Epidermal melanocyte (primary cell): ENCODE measurements around the gene NOP53.
A peak's percentile ranks its signal among the peaks of the same experiment; 100 is the strongest.
"Not testable (repeated sequence)": the region's sequence is repeated elsewhere in the genome, so short reads cannot be mapped to it uniquely, and the experiment has no call there.

ENCODE experiments used
- DNase-seq: peaks from one replicate; pipeline ENCODE4 v3.0.0; 2011; ENCODE audit warnings: low spot score; ENCODE audit not compliant: insufficient read length

Gene NOP53

DNA sequence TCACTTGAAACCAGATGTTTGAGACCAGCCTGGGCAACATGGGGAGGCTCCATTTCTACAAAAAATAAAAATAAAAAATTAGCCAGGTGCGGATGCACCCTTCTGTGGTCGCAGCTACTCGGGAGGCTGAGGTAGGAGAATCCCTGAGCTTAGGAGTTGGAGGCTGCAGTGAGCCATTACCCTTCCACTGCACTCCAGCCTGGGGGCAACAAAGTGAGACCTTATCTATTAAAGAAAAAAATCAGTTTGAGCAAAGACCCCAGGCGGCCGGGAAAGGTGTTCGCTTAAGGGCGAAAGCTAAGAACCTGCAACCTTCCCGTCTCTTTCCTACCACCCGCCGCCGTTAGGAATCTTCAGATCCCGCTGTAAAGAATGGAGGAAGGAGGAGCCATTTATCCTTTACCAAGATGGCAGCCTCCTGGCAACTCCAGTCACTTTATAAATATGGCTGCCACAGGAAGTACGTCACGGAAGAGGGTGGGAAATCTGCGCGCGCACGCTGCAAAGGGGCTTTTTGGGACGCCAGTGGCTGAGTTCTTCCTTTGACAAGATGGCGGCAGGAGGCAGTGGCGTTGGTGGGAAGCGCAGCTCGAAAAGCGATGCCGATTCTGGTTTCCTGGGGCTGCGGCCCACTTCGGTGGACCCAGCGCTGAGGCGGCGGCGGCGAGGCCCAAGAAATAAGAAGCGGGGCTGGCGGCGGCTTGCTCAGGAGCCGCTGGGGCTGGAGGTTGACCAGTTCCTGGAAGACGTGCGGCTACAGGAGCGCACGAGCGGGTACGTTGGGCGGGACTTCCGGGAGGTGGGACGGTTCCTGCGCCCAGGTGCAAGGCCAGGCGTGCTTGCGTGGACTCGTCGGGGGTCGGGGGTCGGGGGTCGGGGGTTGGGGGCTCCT is at the start of gene NOP53:
TSS of gene NOP53 (plus strand) at position 537 of the 892 bp plus-strand sequence. CDS start at position 551, 14 bp downstream.
- DNase-seq, result peak; percentile 99

DNA sequence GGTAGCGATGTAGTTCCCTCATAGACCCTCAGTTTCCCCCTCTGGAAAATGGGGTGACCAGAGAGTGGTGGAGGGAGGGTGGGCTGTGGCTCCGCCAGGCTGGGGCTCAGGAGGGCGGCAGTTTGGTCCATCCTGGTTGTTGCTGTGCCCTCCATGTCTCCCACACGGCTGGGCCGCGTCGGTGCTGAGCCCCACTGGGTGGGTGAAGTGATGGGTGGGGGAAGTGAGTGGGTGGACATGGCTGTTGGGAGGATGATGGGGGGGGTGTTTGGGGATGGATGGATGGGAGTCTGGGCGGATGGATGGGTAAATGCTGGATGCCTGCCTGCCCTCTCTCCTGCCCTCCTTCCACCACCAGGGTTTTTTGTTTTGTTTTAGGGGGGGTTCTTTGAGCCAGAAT is 48.7 kb upstream of the NOP53 start:
- DNase-seq, result no peak

DNA sequence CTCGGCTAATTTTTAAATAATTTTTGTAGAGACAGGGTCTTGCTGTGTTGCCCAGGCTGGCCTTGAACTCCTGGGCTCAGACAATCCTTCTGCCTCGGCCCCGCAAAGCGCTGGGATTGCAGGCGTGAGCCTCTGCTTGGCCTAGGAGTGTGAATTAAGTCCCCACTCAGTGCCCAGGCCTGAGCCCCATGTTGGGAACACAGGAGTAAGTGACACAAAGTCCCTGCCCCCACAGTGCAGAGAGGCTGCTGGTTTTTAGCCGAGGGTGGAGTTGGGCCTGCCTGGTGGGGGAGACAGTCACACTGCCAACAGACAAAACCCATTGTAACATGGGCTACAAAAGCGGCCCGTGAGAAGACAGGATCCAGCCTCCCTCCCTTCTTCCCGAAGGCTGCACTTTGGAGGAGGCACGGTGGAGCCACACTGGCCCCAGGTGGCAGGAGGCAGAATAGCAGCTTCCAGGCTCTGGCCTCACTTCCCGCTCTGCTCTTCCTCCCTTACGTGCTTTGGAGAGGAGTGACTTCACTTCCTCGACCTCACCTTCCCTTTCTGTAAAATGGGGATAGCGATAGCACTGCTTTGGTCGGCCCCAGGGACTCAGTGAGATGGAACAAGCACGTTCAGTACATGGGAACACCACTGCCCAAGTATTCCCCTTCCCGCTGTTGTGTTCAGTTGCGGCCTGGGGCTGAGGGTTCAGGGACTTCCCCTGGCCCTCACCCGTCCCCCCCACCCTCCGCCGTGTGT is 47.3 kb upstream of the NOP53 start:
- peak; percentile 87 for DNase-seq

DNA sequence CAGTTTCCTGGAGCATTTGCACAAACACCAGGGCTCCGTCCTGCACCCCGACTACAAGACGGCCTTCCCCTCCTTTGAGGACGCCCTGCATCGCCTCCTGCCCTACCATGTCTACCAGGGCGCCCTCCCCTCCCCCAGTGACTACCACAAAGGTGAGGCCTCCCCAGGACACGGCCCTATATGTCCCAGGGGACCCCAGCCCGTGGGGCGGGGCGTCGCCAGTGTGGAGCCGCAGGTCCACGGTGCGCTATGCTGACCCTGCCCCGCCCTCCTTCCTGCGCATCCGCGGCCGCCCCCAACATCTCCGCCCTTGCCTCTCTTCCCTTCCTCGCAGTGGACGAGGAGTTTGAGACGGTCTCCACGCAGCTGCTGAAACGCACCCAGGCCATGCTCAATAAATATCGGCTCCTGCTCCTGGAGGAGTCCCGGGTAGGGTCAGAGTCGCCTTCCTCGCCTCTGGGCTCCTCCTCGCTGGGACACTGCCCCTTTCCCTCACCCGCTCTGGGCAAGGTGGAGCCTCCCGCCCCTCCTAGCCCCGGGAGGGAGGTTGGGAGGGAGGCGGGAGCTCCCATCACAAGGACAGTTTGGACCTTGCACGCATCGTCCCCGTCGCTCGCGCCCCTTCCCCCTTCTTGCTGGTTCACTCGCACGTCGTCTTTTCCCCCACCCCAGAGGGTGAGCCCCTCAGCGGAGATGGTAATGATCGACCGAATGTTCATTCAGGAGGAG is 46.6 kb upstream of the NOP53 start:
- no peak for DNase-seq

DNA sequence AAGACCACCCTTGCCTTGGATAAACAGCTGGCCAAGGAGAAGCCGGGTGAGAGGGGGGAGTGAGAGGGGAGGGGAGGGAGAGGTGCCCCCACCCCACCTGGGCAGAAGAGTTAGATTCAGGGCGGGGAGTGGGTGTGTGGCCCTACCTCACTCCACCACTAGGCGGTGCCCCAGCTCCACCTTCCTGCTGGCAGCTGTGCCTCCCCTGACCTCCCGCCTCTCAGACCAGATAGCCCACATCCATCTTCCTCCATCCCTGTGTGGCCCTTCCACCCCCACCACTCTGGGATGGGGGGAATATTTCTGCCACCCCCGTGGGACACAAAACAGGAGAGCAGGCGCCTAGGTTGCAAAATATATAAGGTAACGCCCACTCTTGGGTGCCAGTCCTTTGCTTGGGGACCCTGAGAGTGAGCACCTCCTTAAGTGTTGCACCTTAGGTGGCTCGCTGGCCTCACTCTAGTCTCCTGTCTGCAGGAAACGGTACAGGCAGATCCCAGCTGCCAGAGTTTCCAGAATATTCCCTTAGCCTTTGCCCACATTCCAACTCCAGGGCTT is 45.9 kb upstream of the NOP53 start:
- DNase-seq, result peak; percentile 76

DNA sequence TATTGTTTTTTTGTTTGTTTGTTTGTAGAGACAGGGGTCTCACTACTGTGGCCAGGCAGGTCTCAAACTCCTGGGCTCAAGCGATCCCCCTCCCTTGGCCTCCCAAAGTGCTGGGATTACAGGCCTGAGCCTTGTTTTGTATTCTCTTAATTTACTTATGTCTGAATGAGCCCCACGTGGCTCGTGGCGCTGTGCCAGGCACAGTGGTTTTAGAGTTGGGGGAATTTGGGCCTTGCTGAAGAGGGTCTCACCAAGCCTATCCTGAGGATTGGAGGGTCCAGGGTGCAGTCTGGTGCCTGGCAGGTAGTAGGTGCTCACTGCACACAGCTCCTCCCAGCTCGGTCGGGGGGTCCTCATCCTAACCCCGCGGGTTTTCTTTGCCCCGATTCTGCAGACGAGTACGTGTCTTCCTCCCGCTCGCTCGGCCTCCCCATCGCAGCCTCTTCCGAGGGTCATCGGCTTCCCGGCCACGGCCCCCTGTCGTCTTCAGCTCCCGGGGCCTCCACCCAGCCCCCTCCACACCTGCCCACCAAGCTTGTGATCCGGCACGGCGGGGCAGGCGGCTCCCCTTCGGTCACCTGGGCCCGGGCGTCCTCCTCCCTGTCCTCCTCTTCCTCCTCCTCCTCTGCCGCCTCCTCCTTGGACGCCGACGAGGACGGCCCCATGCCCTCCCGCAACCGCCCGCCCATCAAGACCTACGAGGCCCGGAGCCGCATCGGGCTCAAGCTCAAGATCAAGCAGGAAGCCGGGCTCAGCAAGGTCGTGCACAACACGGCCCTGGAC is 44.2 kb upstream of the NOP53 start:
- DNase-seq, result no peak

DNA sequence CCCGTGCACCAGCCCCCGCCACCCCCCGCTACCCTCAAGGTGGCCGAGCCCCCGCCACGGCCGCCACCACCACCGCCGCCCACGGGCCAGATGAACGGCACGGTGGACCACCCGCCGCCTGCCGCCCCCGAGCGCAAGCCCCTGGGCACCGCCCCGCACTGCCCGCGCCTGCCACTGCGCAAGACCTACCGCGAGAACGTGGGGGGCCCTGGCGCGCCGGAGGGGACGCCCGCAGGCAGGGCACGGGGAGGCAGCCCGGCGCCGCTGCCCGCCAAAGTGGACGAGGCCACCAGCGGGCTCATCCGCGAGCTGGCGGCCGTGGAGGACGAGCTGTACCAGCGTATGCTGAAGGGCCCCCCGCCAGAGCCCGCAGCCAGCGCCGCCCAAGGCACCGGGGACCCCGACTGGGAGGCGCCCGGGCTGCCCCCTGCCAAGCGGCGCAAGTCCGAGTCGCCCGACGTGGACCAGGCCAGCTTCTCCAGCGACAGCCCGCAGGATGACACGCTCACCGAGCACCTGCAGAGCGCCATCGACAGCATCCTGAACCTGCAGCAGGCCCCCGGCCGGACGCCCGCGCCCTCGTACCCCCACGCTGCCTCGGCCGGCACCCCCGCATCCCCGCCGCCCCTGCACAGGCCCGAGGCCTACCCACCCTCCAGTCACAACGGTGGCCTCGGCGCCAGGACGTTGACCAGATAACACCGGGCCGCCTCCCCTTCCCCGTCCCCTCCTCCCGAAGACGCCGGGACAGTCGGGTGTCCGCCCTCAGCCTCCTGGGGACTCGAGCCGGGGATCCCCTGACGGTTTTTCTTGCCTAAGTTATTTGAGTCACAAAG is 43.4 kb upstream of the NOP53 start:
- DNase-seq, result no peak

DNA sequence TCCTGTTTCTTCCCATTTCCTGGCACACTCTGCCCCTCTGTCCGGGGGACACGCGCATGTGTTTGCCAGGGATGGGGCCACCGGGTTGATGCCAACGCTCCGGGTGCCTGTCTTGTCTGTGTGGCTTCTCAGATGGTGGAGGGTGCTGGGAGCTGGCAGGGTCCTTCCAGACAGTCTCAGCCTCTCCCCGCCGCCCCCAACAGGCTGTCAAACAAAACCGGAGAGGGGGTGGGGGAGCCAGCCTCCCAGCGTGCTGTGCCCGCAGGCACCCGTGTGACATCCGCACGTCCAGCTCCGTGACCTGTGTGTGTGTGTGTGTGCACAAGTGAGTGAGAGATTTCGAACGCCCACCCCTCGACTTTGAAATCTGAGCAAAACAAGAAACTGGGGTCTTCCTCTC is 42.7 kb upstream of the NOP53 start:
- no peak for DNase-seq

DNA sequence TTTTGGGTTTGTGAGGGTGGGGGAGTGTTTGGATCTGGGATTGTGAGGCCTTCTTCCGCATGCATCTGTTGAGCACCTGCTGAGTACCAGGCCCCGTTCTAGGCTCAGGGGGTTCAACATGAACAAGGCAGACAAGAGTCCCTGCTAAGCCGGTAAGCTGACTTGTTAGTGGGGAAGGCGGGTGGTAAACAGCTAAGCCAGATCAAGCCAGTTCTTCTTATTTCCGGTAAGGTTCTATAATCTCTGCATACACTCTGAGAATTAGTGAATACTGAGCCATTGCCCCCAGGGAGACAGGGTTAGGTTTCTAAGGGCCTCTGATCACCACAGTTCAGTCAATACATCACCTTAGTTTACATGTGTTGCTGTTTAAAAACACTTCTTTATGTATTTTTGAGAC is 42.0 kb upstream of the NOP53 start:
- no peak for DNase-seq

DNA sequence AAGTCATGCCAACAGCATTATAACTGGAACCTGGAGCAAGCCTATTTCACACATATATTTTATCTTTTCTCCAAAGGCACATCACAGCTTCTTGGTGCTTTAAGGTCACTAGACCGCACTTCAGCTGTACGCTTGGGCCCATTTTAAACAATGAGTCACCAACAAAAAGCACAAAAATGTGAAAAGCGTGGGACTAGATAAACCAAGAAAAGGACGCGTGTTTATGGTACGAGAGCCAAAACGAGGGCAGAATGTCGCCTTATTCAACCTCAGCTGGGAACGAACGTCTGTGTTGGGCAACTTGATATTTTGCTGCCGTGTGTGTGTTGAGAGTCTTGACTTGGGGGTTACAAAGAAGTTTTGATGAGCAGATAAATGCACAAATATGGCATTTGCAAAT is 41.3 kb upstream of the NOP53 start:
- DNase-seq, result no peak

DNA sequence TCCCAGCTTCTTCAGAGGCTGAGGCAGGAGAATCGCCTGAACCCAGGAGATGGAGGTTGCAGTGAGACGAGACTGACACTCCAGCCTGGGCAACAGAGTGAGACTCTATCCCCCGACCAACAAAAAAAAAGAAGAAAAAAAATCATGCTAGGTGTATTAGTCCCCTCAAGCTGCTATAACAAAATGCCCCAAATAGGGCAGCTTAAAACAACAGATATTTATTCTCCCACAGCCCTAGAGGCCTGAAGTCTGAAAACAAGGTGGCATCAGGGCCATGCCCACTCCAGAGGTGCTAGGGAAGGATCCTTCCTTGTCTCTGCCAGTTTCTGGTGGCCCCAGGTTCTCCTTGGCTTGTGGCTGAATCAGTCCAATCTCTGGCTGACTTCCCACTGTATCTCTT is 40.7 kb upstream of the NOP53 start:
- DNase-seq, result no peak

DNA sequence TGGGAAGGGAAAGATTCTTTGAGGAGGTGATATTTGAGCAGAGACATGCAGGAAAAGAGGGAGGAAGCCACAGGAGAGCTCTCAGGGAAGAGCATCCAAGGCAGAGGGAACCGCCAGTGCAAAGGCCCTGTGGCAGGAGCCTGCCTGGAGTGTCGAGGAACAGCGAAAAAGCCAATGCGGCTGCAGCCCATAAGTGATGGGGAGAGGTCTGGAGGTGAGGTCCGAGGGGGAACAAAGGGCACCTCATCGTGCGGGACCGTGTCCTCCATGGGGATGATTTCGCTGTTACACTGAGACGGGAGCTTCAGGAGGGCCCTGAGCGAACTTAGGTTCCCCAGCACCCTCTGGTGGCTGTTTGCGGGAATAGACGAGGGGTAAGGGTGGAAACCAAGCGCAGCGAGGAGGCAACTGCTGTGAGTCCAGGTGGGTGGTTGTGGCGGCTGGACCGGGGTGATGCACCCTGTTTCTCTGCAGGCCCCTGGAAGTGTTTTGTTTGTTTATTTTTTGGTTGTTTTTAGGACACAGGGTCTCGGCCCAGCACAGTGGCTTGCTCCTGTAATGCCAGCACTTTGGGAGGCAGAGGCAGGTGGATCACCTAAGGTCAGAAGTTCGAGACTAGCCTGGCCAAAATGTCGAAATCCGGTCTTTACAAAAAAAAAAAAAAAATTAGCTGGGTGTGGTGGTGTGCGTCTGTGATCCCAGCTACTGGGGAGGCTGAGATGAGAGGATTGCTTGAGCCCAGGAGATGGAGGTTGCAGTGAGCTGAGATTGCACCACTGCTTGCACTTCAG is 38.0 kb upstream of the NOP53 start:
- no peak for DNase-seq

DNA sequence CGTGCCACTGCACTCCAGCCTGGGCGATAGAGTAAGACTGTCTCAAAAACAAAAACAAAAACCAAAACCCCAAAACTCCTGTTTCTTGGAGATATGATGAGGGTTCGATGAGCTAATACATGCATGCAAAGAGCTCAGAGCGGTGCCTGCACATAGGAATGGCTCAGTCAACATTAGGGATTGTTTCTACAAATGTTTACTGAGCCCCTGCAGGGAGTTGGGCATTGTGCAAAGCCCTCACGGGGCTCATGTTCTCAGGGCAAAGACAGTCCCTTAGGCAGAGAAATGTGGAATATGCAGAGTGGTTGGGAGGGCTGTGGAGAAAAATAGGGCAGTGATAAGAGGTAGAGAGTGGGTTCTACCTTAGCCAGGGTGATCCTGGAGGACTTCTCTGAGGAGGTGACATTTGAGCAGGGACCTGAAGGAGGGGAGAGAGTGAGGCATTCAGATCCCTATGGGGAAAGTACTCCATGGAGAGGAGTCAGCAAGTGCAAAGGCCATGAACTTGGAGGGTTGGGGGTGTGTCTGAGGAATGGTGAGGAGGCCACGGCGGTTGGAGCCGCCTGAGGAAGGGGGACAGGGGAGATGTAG is 33.6 kb upstream of the NOP53 start:
- no peak for DNase-seq

DNA sequence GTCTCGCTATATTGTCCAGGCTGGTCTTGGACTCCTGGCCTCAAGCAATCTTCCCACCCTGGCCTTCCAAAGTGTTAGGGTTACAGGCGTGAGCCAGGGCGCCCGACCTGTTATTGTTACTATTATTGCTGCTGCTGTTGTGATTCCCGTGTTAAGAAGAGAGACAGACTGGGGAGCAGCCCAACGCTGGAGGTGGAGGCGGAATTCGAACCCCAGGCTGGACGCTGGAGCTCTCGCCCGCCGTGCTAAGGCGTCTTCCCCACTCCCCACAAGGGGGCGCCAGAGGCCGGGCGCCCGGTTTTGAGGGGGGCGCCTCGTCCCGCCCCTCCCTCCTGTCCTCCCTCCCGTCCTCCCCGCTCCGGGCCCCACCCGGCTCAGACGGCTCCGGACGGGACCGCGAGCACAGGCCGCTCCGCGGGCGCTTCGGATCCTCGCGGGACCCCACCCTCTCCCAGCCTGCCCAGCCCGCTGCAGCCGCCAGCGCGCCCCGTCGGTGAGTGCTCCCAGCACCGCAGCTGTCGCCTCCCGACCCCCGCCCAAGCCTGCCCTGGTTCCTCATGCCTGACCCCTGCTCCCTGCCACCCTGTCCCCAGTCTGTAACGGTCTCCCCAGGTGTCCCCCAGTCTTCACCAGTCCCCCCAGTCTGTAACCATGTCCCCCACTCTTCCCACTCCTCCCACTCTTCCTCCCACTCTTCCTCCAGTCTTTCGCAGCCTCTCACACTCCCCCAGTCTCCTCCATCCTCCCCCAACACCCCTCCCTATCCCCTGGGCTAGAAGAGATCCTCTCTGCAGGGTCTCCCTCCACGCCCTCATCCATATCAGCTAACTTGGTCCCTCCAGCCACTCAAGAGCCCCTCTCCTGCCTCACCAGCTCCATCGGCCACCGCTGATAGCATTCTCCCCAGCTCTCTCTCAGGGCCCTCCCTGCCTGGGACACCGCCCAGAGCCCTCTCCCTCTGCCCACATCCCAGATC is 32.0 kb upstream of the NOP53 start, which contains the start of gene EHD2:
TSS of gene EHD2 (plus strand) at position 377 of the 976 bp plus-strand sequence. CDS start 3,191 bp downstream, outside the sequence.
- DNase-seq, result no peak

DNA sequence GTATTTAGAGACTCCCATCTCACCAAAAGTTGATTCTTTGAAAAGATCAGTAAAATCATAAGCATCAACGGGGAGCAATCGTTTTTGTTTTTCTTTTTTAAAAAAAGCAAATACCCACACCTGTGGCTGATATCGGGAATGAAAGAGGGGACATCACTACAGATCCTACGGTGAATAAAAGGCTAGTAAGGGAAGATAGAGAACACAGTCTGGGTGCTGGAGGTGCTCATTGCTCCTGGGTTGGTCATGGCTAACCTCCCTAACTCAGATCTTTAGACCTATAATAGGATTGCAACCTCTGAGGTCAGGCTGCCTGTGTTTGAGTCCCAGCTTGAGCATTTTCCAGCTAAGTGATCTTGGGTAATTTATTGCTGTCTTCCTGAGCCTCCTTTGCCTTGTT is 31.0 kb upstream of the NOP53 start:
- no peak for DNase-seq

DNA sequence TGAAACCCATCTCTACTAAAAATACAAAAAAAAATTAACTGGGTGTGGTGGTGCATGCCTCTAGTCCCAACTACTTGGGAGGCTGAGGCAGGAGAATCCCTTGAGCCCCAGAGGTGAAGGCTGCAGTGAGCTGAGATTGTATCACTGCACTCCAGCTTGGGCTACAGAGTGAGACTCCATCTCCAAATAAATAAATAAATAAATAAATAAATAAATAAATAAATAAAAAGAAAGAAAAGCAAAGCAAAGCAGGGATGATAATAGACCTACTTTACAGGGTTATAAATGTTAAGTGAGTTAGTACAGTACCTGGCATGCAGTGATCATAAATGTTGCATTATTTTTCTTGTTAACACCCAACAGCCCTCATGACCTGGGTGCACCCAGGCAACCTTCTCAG is 30.5 kb upstream of the NOP53 start:
- DNase-seq, result not testable (repeated sequence)

DNA sequence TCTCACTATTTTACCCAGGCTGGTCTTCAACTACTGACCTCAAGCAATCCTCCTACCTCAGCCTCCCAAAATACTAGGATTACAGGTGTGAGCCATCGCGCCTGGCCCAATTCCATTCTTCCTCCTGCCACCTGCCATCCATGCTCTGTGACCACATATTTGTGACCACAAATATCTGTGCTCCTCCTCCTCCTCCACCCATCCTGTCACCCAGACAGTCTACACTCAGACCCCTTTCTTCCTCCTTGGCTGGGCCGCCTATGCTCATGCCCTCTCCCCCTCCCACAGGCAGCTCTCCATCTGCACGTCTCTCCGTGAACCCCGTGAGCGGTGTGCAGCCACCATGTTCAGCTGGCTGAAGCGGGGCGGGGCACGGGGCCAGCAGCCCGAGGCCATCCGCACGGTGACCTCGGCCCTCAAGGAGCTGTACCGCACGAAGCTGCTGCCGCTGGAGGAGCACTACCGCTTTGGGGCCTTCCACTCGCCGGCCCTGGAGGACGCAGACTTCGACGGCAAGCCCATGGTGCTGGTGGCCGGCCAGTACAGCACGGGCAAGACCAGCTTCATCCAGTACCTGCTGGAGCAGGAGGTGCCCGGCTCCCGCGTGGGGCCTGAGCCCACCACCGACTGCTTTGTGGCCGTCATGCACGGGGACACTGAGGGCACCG is 28.9 kb upstream of the NOP53 start:
- DNase-seq, result no peak
